Right lobe of liver (tissue), 4 donors: ENCODE data around the gene PTCH1.

Experiments used
- POLR2A ChIP-seq: fragments of 450-650 bp; IDR thresholded peaks from one replicate; pipeline ENCODE4 v1.6.1; 2017; ENCODE audit warnings: antibody characterized with exemption, mild to moderate bottlenecking
- TF ChIP-seq, protein P1 (sequence below), 4 donors: fragments of 200-600 bp in 3 of 4; fragments of 450-650 bp in 1 of 4; IDR thresholded peaks; one replicate each; pipeline versions ENCODE4 v1.5.1 to v1.8.0; 2016 to 2022; ENCODE audit warnings: antibody characterized with exemption in 4 of 4, mild to moderate bottlenecking in 2 of 4
- donor health status: DM: no; HTN: no; CAD: no.
- donor health status: DM: no; HTN: no; CAD: no.
- donor health status: DM: no; HTN: yes; CAD: no.

DNA sequence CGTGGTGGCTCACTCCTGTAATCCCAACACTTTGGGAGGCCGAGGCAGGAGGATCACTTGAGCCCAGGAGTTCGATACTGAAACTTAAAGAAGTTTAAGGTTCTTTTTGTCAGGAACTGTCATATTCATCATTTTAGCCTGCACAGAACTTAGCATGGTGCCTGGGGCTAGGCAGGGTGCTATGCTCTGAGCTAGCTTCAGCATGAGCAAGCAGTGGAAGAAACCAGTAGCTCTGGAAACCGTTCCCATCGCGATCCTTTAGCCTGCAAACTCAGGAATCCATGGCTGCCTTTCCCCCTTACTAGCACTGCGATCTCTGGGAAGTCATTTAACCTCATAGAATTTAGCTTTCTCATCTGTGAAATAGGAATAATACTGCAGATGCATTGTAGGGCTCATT, 80.4 kb downstream of the PTCH1 start:
- TF ChIP-seq, protein P1, sequence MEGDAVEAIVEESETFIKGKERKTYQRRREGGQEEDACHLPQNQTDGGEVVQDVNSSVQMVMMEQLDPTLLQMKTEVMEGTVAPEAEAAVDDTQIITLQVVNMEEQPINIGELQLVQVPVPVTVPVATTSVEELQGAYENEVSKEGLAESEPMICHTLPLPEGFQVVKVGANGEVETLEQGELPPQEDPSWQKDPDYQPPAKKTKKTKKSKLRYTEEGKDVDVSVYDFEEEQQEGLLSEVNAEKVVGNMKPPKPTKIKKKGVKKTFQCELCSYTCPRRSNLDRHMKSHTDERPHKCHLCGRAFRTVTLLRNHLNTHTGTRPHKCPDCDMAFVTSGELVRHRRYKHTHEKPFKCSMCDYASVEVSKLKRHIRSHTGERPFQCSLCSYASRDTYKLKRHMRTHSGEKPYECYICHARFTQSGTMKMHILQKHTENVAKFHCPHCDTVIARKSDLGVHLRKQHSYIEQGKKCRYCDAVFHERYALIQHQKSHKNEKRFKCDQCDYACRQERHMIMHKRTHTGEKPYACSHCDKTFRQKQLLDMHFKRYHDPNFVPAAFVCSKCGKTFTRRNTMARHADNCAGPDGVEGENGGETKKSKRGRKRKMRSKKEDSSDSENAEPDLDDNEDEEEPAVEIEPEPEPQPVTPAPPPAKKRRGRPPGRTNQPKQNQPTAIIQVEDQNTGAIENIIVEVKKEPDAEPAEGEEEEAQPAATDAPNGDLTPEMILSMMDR (IDR thresholded peaks at IDR 0.05) = no peak
- TF ChIP-seq POLR2A = no peak
